SU-DHL-6 (cell line): Measurements from ENCODE around the gene ZCWPW2.

Experiments used
- H2AFZ ChIP-seq: fragments of 200-600 bp; sonication (generic); 2 replicates; pipeline ENCODE4 v1.6.1; 2014; ENCODE audit warnings: low read depth, mild to moderate bottlenecking, moderate library complexity, mixed read lengths, antibody characterized with exemption, low read length; ENCODE audit not compliant: severe bottlenecking
- H3F3A ChIP-seq: fragments of 200-600 bp; shearing (Covaris generic); 2 replicates; pipeline ENCODE4 v1.6.0; 2016; ENCODE audit warnings: antibody characterized with exemption, mild to moderate bottlenecking; ENCODE audit not compliant: insufficient read depth
- H3K27ac ChIP-seq: fragments of 200-600 bp; sonication (generic); 2 replicates; pipeline ENCODE4 v1.5.1; 2016; ENCODE audit warnings: low read depth, mild to moderate bottlenecking, low read length, moderate library complexity, mixed read lengths
- H3K27me3 ChIP-seq: fragments of 200-600 bp; sonication (generic), shearing (Covaris generic); 2 replicates; pipeline ENCODE4 v1.6.0; 2014; ENCODE audit warnings: mild to moderate bottlenecking, low read length
- H3K36me3 ChIP-seq: fragments of 200-600 bp; sonication (generic); 2 replicates; pipeline ENCODE4 v1.6.1; 2014; ENCODE audit warnings: mild to moderate bottlenecking, low read length, mixed read lengths
- H3K4me2 ChIP-seq: fragments of 300-600, 200-600 bp; shearing (Covaris generic), sonication (generic); 2 replicates; pipeline ENCODE4 v1.6.0; 2014; ENCODE audit warnings: low read length, low read depth, mild to moderate bottlenecking; ENCODE audit not compliant: poor library complexity, severe bottlenecking
- H3K4me3 ChIP-seq: fragments of 200-600 bp; sonication (generic); 2 replicates; pipeline ENCODE4 v1.5.1; 2014; ENCODE audit warnings: antibody characterized with exemption, low read length, mild to moderate bottlenecking, mixed read lengths; ENCODE audit not compliant: insufficient read depth, poor library complexity, severe bottlenecking
- H3K79me2 ChIP-seq: fragments of 200-600 bp; sonication (generic); 2 replicates; pipeline ENCODE4 v1.6.1; 2014; ENCODE audit warnings: mild to moderate bottlenecking, low read length, moderate library complexity; ENCODE audit not compliant: insufficient read depth
- H3K9ac ChIP-seq: fragments of 200-600 bp; sonication (generic); 2 replicates; pipeline ENCODE4 v1.7.0; 2014; ENCODE audit warnings: mild to moderate bottlenecking, low read length
- H3K9me2 ChIP-seq: fragments of 200-600 bp; sonication (generic); replicated peaks from 2 replicates; pipeline ENCODE4 v1.6.1; 2014; ENCODE audit warnings: low read length; ENCODE audit not compliant: insufficient read depth
- H3K9me3 ChIP-seq: fragments of 200-600 bp; sonication (generic); 2 replicates; pipeline ENCODE4 v1.6.1; 2014; ENCODE audit warnings: low read length, mixed read lengths; ENCODE audit not compliant: insufficient read depth
- H4K20me1 ChIP-seq: fragments of 200-600 bp; sonication (generic); 2 replicates; pipeline ENCODE4 v1.6.1; 2014; ENCODE audit warnings: low read depth, mild to moderate bottlenecking, antibody characterized with exemption, low read length, moderate library complexity, mixed read lengths
- CTCF ChIP-seq: fragments of 200-600 bp; sonication (generic); IDR thresholded peaks from one replicate; pipeline ENCODE4 v1.5.1; 2017; ENCODE audit warnings: antibody characterized with exemption, mild to moderate bottlenecking, low read length, moderate library complexity; ENCODE audit not compliant: insufficient read depth, poor library complexity, severe bottlenecking
- EZH2phosphoT487 ChIP-seq: fragments of 200-600 bp; sonication (generic), shearing (Covaris generic); conservative IDR thresholded peaks from 2 replicates; pipeline ENCODE4 v1.6.1; 2018; ENCODE audit warnings: mild to moderate bottlenecking, antibody characterized with exemption, low read length, moderate library complexity, mixed read lengths

The ZCWPW2 gene

GRCh38 chr3:28502397-28502937 is 153.9 kb downstream of the ZCWPW2 start:
- Histone ChIP-seq H3K9ac (no peak overlapping the region), H3K9me3 (no peaks in the 10 kb centered on the region), H4K20me1 (no peaks in the 10 kb centered on the region), H3K4me3 (no peak overlapping the region), H2AFZ (no peak overlapping the region), H3K9me2 (no peaks in the 10 kb centered on the region), H3K79me2 (no peaks in the 10 kb centered on the region), H3K36me3 (no peaks in the 10 kb centered on the region), H3K4me2 (no peak overlapping the region), H3F3A (no peaks in the 10 kb centered on the region), H3K27ac (no peak overlapping the region), H3K27me3 (no peaks in the 10 kb centered on the region)
- no peak for TF ChIP-seq CTCF
- TF ChIP-seq EZH2phosphoT487 = no peak

GRCh38 chr3:28504976-28505375 is 156.5 kb downstream of the ZCWPW2 start:
- no peak for TF ChIP-seq EZH2phosphoT487
- no peak for TF ChIP-seq CTCF
- H4K20me1 ChIP-seq = no peaks in the 10 kb centered on the region
- no peak overlapping the region for H3K27ac ChIP-seq
- no peaks in the 10 kb centered on the region for H3F3A ChIP-seq
- no peaks in the 10 kb centered on the region for H3K79me2 ChIP-seq
- no peak overlapping the region for H3K4me2 ChIP-seq
- H3K4me3 ChIP-seq = no peak overlapping the region
- no peaks in the 10 kb centered on the region for H3K36me3 ChIP-seq
- no peak overlapping the region for H3K9ac ChIP-seq
- no peaks in the 10 kb centered on the region for H3K9me3 ChIP-seq
- H3K9me2 ChIP-seq = no peaks in the 10 kb centered on the region
- no peaks in the 10 kb centered on the region for H3K27me3 ChIP-seq
- H2AFZ ChIP-seq = no peak overlapping the region

GRCh38 chr3:28521663-28522062 is 173.1 kb downstream of the ZCWPW2 start:
- Histone ChIP-seq H3K27ac (no peak overlapping the region), H3K4me2 (no peak overlapping the region), H3K79me2 (no peaks in the 10 kb centered on the region), H3F3A (no peaks in the 10 kb centered on the region), H3K4me3 (no peak overlapping the region), H2AFZ (no peak overlapping the region), H3K36me3 (no peaks in the 10 kb centered on the region), H3K9me3 (no peaks in the 10 kb centered on the region), H3K9ac (no peak overlapping the region), H3K9me2 (no peaks in the 10 kb centered on the region), H4K20me1 (no peaks in the 10 kb centered on the region), H3K27me3 (no peaks in the 10 kb centered on the region)
- no peak for TF ChIP-seq CTCF
- TF ChIP-seq EZH2phosphoT487 = no peak
